GM20431 (cell line): ENCODE results near the gene SLK.

ENCODE experiments used
- in situ Hi-C: fragments of 300-500 bp; cut with MseI, MboI; formaldehyde crosslinking; loops from one replicate; pipeline ENCODE4 v1.15.0; 2020; ENCODE audit warnings: low sequenced_read_pairs; ENCODE audit not compliant: unreplicated experiment

SLK gene

DNA sequence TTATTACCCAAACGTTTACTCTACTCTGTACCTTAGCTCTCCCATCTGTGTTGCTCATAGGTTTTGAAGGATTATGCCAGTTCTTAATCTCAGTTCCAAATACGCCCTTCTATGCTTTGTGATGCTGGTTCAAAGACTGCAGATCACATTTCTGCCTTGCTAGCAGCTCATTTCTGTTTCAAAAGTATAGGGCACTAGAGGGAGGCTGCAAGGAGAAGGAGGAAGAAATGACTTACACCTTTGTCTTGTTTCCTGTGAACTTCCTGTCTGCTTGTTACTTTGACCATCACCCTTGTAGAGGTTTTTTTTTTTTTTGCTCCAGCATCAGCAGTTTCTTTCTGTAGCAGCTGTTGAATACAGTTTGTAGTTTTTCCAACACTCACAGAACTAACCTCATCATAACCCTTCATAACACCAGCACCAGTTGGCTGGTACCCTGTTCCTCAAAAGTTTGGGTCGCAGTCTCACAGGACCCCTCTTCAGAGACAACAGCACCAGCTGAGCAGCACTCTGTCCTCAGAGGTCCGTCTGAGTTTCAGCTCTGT, 16.5 kb downstream of the SLK start:
- in situ Hi-C loops: no loop called here

DNA sequence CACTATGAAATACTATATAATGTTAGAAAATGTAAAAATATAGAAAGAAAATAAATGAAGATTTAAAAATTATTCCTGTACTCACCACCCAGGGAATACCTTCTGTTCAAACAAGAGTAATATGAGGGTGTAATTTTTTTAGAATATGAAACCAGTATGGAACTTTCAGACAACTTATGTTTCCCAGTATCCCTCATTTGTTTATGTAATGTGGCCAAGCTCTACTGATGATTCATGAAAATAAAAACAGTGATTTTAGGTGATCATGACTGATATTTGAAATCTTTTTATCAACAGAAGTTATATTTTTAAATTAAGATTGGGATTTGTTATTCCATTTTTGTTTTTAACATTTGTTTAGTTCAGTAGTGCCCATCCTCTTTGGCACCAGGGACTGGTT, 18.8 kb downstream of the SLK start:
- in situ Hi-C loops: no loop called here

DNA sequence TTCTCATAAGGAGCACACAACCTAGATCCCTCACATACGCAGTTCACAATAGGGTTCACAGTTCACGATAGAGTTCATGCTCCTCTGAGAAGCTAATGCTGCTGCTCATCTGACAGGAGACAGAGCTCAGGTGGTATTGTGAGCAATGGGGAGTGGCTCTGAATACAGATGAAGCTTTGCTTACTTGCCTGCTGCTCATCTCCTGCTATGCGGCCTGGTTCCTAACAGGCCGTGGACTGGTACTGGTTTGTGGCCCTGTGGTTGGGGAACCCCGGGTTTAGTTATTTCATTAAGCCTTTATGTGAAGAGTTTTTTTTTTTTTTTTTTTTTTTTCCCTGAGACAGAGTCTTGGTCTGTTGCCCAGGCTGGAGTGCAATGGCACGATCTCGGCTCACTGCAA, 19.4 kb downstream of the SLK start:
- in situ Hi-C loops: no loop called here

DNA sequence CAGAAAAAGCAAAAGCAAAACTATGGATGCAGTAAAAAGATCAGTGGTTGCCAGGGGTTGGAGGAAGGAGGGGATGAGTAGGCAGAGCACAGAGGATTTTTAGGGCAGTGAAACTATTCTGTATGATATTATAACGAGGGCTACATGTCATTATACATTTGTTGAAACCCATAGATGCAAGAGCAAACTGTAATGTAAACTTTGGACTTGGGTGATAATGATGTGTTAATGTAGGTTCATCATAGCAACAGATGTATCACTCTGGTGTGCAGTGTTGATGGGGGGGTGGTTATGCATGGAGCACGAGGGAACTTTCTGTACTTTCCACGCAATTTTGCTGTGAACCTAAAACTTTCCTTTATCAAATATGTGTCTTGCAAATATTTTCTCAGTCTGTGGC, 23.2 kb downstream of the SLK start:
- in situ Hi-C loops: no loop called here

DNA sequence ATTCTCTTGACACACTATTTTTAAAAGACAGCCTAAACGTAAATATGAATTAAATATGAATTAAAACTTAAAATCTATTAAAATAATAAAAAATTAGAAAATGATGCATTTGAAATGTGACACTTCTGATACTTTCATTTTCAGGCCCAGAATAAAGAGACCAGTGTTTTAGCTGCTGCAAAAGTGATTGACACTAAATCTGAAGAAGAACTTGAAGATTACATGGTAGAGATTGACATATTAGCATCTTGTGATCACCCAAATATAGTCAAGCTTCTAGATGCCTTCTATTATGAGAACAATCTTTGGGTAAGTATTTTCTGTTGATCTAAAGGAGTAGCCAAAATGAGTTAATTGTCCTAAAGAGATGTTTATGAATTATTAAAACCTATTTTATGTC, 23.6 kb downstream of the SLK start:
- in situ Hi-C loops: no loop called here

DNA sequence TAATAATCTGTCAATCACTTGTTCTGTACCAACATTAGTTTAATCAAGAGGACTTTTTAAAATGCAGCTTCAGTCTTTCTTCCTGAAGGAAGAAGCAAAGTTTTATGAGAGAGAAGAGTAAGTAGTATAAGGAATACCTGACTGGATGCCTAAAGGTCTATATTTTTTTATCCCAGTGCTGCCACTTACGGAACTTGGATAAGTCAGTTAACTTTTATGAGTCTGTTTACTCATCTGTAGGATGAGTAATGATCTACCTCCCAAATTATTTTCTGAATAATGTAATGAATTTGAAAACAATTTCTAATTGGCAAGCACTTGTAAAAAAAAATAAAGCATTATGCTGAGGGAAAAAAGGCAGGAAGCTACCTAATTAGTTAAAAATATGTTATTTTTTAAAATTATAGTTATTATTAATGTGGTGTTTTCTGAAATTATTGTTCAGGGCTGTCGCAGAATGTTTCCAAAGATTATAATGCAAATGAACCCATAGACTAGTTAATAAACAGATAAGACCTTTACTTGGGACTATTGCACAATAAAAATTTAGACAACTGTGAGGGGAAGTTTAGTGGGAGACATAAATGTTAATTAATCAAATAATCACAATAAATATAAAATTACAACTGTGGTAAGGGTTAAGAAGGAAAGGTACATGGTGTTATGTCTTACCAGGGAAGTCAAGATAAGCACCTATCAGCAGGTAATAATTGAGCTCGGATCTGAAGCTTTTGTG, 24.6 kb downstream of the SLK start:
- in situ Hi-C loops: no loop called here

DNA sequence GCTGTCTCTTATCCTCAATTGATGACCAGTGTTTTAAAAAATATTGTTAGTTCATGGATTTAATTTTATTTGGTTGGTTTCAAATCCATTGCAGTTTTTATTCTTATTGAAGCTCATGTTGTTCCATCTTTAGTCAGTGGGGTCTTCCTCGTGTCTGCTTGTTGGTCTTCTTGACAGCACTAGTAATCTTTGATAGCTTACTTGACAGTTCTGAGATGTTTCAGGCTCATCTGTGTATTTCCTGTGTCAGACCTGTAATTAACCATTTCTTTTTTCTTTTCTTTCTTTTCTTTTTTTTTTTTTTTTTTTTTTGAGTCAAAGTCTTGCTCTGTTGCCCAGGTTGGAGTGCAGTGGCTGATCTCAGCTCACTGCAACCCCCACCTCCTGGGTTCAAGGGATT, 28.2 kb downstream of the SLK start:
- in situ Hi-C loops: no loop called here

DNA sequence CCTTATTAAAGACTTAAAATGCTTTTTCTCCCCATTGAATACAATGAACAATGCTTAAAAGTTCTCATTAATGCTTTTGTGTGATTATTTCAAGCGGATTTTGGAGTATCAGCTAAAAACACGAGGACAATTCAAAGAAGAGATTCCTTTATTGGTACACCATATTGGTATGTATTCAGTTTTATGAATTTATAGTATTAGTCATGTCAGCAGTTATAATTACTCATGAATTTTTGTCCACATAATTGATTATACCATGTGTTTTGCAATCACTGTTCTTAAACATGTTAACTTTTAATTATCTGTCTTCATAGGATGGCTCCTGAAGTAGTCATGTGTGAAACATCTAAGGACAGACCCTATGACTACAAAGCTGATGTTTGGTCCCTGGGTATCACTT, 31.9 kb downstream of the SLK start:
- in situ Hi-C loops: no loop called here

DNA sequence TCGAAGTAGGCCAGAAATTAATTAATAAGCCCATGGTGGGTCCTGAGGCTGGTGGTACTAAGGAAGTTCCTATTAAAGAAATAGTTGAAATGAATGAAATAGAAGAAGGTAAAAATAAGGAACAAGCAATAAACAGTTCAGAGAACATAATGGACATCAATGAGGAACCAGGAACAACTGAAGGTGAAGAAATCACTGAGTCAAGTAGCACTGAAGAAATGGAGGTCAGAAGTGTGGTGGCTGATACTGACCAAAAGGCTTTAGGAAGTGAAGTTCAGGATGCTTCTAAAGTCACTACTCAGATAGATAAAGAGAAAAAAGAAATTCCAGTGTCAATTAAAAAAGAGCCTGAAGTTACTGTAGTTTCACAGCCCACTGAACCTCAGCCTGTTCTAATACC, 36.0 kb downstream of the SLK start:
- in situ Hi-C loops: no loop called here

DNA sequence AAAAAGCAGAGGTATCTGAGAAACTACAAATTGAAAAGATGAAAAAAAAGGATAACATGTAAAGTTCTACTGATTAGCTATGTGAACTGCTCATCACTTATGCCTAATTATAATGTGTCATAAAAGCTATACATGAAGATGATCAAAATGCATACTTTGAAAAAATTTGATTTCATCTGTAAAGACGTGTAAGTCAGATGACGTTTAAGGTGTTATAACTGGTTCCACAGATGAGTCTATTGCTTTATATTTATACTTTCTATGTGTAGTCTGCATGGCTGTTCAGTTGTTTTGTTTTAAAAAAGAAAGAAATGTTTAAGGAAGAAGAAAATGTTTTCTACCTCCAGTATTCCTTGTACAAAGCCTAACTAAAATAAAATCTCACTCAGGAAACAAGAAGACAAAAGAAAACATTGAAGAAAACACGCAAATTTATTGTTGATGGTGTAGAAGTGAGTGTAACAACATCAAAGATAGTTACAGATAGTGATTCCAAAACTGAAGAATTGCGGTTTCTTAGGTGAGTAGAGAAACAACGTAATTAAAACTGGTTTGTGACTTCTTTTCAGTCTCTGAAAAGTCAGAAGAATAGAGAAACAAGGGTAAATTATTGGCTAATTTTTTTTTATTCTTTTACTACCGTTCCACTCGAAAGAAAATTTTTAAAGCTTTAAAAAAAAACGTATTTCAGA, 38.4 kb downstream of the SLK start:
- in situ Hi-C loops: no loop called here

DNA sequence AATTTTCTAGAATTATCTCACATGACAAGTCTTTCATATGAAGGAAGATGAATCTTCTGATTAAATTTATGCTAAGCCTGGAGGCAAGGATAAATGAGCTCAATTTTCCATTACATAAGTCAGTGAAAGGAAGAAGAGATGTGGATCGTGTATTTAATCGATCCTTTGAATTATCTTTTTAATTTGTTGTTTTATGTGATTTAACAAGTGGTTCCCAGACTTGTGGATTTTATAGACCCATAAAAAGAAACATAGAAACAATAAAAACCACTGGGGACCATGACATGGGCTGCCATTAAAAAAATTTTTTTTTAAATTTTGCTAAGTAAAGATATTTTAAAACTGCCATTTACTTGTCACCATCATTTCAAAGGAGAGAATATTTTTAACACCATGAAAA, 45.0 kb downstream of the SLK start:
- in situ Hi-C loops: no loop called here

DNA sequence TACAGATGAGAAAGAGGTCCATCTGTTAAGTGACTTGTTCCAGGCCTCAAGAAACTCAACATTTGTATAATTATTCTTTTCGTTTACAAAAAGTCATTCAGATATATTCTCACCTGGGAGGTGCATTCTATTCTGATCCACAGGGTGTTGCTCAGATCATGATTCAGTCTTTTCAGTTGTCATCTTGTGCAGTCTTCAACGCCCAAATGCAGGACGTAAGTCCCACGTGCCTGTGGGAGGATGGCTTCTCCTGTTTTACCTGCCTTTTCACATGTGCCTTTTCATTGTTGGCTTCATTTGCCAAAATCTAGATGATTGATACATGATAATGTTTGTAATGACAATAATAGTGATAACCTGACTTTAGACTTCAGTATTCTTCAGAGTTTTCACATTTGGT, 46.5 kb downstream of the SLK start:
- in situ Hi-C loops: no loop called here

DNA sequence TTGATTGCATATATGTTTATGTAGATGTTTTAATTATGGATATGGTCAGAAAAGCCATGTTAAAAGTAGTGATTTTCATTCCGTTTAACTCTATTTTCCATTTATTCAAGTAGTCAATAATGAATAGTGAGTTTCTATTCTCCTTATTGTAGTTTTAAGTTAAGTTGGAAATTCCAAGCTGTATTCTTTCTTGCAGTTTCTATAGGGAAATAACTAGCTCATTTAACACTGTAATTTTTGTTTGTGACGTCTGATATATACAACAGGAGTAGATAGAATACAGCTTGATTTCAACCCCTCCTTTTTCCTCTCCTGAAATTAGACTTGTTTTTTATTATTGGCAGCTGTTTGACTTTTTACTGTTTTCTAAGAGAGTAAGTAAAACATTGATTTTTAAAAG, 47.2 kb downstream of the SLK start:
- in situ Hi-C loops: no loop called here

DNA sequence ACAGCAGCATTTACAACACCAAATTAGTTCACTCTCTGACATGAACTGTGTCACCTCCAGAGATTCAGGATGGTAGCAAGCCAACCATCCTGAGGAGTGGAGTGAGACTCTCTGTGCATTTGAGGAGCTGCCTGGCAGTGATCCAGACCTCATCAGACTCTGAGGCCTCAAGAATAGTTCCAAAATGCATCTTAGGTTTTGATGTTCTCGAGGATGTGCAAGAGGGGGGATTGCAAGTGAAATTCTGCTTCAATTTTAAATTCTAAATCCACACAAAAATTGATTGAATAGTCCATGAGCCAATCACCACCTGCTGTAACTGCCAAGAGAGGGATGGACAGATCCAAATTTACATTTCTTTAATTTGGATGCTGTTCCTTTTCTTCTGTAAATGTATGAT, 49.7 kb downstream of the SLK start:
- in situ Hi-C loops: no loop called here

DNA sequence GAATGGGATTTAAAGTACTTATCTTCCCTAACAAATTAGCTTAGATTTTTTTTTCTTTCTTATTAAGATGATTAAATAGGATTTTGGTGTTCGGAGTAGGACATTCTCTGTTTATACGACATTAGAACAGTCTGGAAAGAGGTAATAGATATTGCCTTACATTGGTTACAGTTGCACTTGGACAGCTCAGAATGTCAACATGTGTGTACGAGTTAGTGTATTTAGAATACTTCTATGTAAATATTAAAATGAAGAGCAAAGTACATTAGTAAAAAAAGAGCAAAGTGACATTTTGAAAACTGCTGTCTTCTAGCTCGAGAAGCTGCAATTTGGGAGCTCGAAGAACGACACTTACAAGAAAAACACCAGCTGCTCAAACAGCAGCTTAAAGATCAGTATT, 51.5 kb downstream of the SLK start:
- in situ Hi-C loops: no loop called here

DNA sequence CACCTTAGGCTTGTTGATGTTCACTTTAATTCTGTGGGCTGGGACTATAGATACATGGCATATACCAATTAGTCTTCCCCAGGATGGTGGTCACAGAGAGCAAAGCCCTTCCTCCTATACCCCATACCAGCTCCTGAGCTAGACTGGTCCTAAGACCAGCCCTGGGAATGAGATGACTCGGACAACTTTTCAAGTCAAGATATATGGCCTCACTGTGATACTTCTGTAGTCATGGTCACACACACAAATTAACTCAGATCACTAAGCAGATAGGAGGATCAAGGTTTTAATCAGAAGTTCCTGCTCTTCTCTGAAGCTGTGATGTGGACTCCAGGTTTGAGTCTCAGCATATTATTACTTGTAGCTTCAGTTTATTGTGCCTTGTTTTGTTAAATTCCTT, 53.1 kb downstream of the SLK start:
- in situ Hi-C loops: no loop called here

DNA sequence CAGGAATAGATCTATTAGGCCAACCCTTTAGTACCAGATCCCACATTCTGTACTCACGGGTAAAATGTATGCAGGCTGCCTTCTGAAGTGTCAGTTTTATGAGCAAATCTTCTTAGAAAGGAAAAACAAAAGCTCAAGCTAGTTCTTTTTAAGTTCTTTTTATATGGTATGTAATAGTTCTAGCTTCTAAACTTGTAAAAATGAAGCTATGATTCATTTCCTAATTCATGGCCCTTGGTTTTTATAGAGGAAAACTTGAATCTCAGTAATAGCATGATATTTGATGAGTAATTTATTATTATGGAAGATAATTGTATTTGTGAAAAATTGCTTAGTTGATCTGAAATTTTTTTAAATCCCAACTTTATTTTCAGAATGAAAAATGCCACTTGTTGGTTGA, 54.3 kb downstream of the SLK start:
- in situ Hi-C loops: no loop called here

DNA sequence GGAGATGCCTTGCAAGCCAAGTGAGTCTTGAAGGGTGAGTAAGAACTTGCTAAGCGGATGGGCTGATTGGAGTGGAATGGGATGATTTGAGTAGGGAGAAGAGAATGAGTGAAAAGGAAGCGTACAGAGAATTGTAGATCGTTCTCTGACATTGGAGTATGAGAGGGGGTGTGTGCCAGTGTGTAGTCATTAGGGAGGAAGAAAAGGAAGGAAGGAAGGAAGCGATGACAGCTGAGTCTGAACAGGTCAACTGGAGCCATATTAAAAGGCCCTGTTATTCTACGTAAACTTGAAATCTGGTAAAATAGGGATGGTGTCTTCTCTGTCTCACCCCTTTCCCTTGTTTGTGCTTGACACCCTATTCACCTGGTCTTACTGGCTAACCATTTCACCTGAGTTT, 55.1 kb downstream of the SLK start:
- in situ Hi-C loops: no loop called here

DNA sequence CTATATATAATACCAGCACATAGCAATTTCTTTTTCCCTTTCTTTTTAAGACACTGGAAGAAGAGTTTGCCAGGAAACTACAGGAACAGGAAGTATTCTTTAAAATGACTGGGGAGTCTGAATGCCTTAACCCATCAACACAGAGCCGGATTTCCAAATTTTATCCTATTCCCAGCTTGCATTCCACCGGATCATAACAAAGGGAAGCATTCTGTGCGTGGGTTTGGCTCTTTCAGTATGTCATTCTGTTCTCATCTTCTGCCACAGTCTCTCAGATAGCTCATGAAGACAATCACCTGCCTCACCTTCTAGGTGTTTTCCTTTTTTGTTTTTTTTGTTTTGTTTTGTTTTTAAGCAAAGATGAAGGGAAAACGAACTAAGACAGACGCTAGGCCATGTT, 58.6 kb downstream of the SLK start:
- in situ Hi-C loops: no loop called here

DNA sequence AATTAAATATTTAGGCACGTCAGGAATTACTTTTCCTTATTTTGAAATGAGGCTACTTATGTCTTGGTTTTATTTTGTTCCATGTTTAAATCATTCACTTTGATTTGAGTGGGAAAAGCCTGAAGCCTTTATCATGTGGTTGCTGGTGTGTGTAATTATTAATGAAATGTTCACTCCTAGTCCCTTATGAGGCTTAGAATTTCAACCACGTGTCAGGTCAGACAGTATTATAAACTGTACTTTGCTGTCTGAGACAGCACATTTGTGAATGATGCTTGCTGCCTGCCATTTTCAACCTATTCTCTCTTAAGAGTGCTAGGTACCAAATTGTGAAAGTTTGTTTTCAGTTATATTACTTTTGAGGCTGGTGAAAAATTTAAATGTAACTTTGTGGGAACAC, 59.8 kb downstream of the SLK start:
- in situ Hi-C loops: no loop called here

DNA sequence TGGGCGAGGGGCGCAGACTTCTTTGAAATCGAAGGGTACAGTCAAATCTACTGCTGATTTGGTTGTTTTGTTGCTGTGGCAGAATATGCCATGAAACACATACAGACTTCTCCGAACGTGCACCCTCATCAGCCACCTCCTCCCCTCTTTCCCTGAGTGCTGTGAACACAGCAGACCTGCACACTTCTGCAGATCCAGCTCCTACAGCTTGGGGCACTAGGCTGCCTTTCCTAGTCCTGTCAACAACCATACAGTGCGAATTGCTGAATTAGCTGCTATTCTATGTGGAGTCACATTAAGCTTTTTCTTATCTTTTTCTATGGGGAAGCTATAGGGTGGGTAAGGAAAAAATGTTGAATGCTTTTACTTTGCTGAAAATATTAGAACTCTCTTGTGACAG, 61.2 kb downstream of the SLK start:
- in situ Hi-C loops: no loop called here
